ENCODE results near the gene TDRD7.

Gene TDRD7

GRCh38 chr9:97411440-97411788, 482 bp upstream of the TDRD7 start:
- DNase-seq (ENCODE audit: extremely low read depth, low read depth), result no peak
- no peak for TF ChIP-seq CTCF (IDR thresholded peaks at IDR 0.05; ENCODE audit: low read depth, low read length)

- DNase-seq (ENCODE audit: extremely low read depth, low read depth), result no peak
- TF ChIP-seq CTCF (IDR thresholded peaks at IDR 0.05; ENCODE audit: low read depth, low read length), result no peak
Observed at GRCh38 chr9:97412626-97413385, 910 bp downstream of the TDRD7 start.

GRCh38 chr9:97413462-97413861, 1.6 kb downstream of the TDRD7 start:
- no peak for DNase-seq (ENCODE audit: extremely low read depth, low read depth)
- TF ChIP-seq CTCF (IDR thresholded peaks at IDR 0.05; ENCODE audit: low read depth, low read length), result no peak

- TF ChIP-seq CTCF (IDR thresholded peaks at IDR 0.05; ENCODE audit: low read depth, low read length), result no peak
- DNase-seq (ENCODE audit: extremely low read depth, low read depth), result no peak
Observed at GRCh38 chr9:97415146-97415545, 3.2 kb downstream of the TDRD7 start.

GRCh38 chr9:97418880-97419279, 7.0 kb downstream of the TDRD7 start:
- TF ChIP-seq CTCF (IDR thresholded peaks at IDR 0.05; ENCODE audit: low read depth, low read length), result no peak
- DNase-seq (ENCODE audit: extremely low read depth, low read depth), result no peak

- TF ChIP-seq CTCF (IDR thresholded peaks at IDR 0.05; ENCODE audit: low read depth, low read length), result no peak
- no peak for DNase-seq (ENCODE audit: extremely low read depth, low read depth)
Observed at GRCh38 chr9:97419309-97419867, 7.5 kb downstream of the TDRD7 start.

GRCh38 chr9:97425336-97425972, 13.6 kb downstream of the TDRD7 start:
- no peak for DNase-seq (ENCODE audit: extremely low read depth, low read depth)
- TF ChIP-seq CTCF (IDR thresholded peaks at IDR 0.05; ENCODE audit: low read depth, low read length), result no peak

Measured in AG09319 (cell line).